ENCODE measurements around the gene TAB2.

DNA sequence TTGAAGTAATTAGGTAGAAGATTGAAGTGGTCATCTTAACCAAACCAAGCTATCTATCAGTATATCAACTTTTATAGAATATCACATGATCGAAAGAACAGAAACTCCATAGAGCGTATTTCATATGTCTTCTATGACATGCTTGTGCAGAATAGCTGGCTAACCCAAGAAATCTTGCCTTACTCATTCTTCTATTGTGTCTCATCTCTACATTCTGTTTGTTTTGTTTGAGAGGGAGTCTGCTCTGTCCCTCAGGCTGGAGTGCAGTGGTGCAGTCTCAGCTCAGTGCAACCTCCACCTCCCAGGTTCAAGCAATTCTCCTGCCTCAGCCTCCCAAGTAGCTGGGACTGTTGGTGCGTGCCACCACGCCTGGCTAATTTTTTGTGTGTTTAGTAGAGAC is 10.6 kb downstream of the TAB2 start:
- TF ChIP-seq POLR2A (IDR thresholded peaks at IDR 0.05) (no peak), EP300 (IDR thresholded peaks at IDR 0.05; ENCODE audit: low read depth) (no peak), POLR2AphosphoS5 (IDR thresholded peaks at IDR 0.05) (no peak)
- TF ChIP-seq, protein P1, sequence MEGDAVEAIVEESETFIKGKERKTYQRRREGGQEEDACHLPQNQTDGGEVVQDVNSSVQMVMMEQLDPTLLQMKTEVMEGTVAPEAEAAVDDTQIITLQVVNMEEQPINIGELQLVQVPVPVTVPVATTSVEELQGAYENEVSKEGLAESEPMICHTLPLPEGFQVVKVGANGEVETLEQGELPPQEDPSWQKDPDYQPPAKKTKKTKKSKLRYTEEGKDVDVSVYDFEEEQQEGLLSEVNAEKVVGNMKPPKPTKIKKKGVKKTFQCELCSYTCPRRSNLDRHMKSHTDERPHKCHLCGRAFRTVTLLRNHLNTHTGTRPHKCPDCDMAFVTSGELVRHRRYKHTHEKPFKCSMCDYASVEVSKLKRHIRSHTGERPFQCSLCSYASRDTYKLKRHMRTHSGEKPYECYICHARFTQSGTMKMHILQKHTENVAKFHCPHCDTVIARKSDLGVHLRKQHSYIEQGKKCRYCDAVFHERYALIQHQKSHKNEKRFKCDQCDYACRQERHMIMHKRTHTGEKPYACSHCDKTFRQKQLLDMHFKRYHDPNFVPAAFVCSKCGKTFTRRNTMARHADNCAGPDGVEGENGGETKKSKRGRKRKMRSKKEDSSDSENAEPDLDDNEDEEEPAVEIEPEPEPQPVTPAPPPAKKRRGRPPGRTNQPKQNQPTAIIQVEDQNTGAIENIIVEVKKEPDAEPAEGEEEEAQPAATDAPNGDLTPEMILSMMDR (IDR thresholded peaks at IDR 0.05) = no peak
